ENCODE results near the gene PELI2. TPM values are rescaled to one million over a fixed set of nuclear protein-coding genes. Genes with fewer than 3 reads are reported as not detected.
A peak's percentile ranks its signal among the peaks of the same experiment; 100 is the strongest.

PELI2 gene
- total and polyA plus RNA-seq, 2 experiments from 2014 or later: 8.0 to 24.5 TPM

GRCh38 chr14:56268039-56268438 lies 149.8 kb downstream of the PELI2 start:
- Mint-ChIP-seq H3K9me3 (no peaks in the 10 kb centered on the region), H3K27me3 (ENCODE audit: insufficient read depth, low read depth, poor library complexity) (no peaks in the 10 kb centered on the region), H3K4me1 (peaks cover 8% of the 10 kb centered on the region), H3K36me3 (ENCODE audit: low read depth) (no peaks in the 10 kb centered on the region), H3K4me3 (no peak overlapping the region), H3K27ac (no peak overlapping the region)
- Histone ChIP-seq H2AFZ (no peak overlapping the region), H3K4me3 (no peak overlapping the region), H3K4me2 (no peak overlapping the region), H3K4me1 (ENCODE audit: insufficient read depth) (no peaks in the 10 kb centered on the region), H4K20me1 (replicated peaks; ENCODE audit: insufficient read depth) (no peaks in the 10 kb centered on the region), H3K27ac (ENCODE audit: low read depth) (no peak overlapping the region), H3F3A (replicated peaks; ENCODE audit: low read depth) (no peaks in the 10 kb centered on the region), H3K36me3 (ENCODE audit: insufficient read depth) (no peaks in the 10 kb centered on the region), H3K79me2 (replicated peaks; ENCODE audit: insufficient read depth) (no peaks in the 10 kb centered on the region), H3K27me3 (ENCODE audit: insufficient read depth) (no peaks in the 10 kb centered on the region), H3K9me2 (ENCODE audit: insufficient read depth) (no peaks in the 10 kb centered on the region)
- TF ChIP-seq STAT1 (IDR thresholded peaks at IDR 0.05; ENCODE audit: unreplicated experiment): no peak
- TF ChIP-seq EZH2 (IDR thresholded peaks at IDR 0.05; ENCODE audit: low read depth, unreplicated experiment): no peak
- DNase-seq (ENCODE audit: low spot score) (no peak), ATAC-seq (no peak)

GRCh38 chr14:56268673-56269072 lies 150.5 kb downstream of the PELI2 start:
- H3K27ac Mint-ChIP-seq: peak overlapping the region; percentile 72; the same call in 1 of the 2 replicates
- H4K20me1 ChIP-seq (replicated peaks; ENCODE audit: insufficient read depth): no peaks in the 10 kb centered on the region
- H3K79me2 ChIP-seq (replicated peaks; ENCODE audit: insufficient read depth): no peaks in the 10 kb centered on the region
- H3K4me3 Mint-ChIP-seq: no peak overlapping the region
- no peaks in the 10 kb centered on the region for H3K27me3 Mint-ChIP-seq (ENCODE audit: insufficient read depth, low read depth, poor library complexity)
- H3K4me3 ChIP-seq: no peak overlapping the region
- no peaks in the 10 kb centered on the region for H3K9me3 Mint-ChIP-seq
- no peaks in the 10 kb centered on the region for H3K4me1 ChIP-seq (ENCODE audit: insufficient read depth)
- H3F3A ChIP-seq (replicated peaks; ENCODE audit: low read depth): no peaks in the 10 kb centered on the region
- no peak overlapping the region for H3K4me2 ChIP-seq
- H3K27me3 ChIP-seq (ENCODE audit: insufficient read depth): no peaks in the 10 kb centered on the region
- peak; percentile 67 for ATAC-seq
- peaks cover 8% of the 10 kb centered on the region for H3K4me1 Mint-ChIP-seq
- no peaks in the 10 kb centered on the region for H3K9me2 ChIP-seq (ENCODE audit: insufficient read depth)
- no peak overlapping the region for H2AFZ ChIP-seq
- no peaks in the 10 kb centered on the region for H3K36me3 ChIP-seq (ENCODE audit: insufficient read depth)
- DNase-seq (ENCODE audit: low spot score): peak; percentile 3
- no peaks in the 10 kb centered on the region for H3K36me3 Mint-ChIP-seq (ENCODE audit: low read depth)
- H3K27ac ChIP-seq (ENCODE audit: low read depth): no peak overlapping the region
- TF ChIP-seq ETS1 (IDR thresholded peaks at IDR 0.05) (no peak), CREB1 (CRISPR knock-in tag; IDR thresholded peaks at IDR 0.05; ENCODE audit: low read depth) (no peak), POLR2AphosphoS5 (IDR thresholded peaks at IDR 0.05; ENCODE audit: low read depth) (no peak), EZH2phosphoT487 (IDR thresholded peaks at IDR 0.05; ENCODE audit: unreplicated experiment) (no peak), CTCF (conservative IDR thresholded peaks at IDR 0.05; ENCODE audit: low read depth in 2 of 2) (no peak), ZNF331 (CRISPR knock-in tag; IDR thresholded peaks at IDR 0.05; ENCODE audit: low read depth) (no peak), JUNB (IDR thresholded peaks at IDR 0.05; ENCODE audit: unreplicated experiment) (no peak), REST (IDR thresholded peaks at IDR 0.05; ENCODE audit: unreplicated experiment) (no peak), NANOG (IDR thresholded peaks at IDR 0.05; ENCODE audit: borderline replicate concordance) (no peak), EZH2 (IDR thresholded peaks at IDR 0.05; ENCODE audit: low read depth, unreplicated experiment) (no peak)

All from GM23338 (cell line).